HepG2 (cell line): ENCODE results near the gene MEG3. TPM values are rescaled to one million over a fixed set of nuclear protein-coding genes. Genes with fewer than 3 reads are reported as not detected.

Source experiments
- ATAC-seq: fragments of 200-7000 bp; cut with Tn5 transposase; 3 replicates; pipeline ENCODE4 v1.9.1; 2020; ENCODE audit warnings: mild to moderate bottlenecking, moderate library complexity
- BruUV-seq: library from RNA; stranded (reverse); fragments of 400-500 nt; replicated peaks from 2 replicates; lab custom pipeline; 2021; lab: Mats Ljungman, UMichigan
- CTCF ChIA-PET: fragments of 300-600 bp; formaldehyde crosslinking; extraction: SDS; loops from one replicate; lab custom pipeline; 2021; ENCODE audit warnings: low total read pairs, inconsistent platforms, low intra/inter-chr PET ratio; lab: Yijun Ruan, JAX
- POLR2A ChIA-PET: fragments of 350-600 bp; sonication (Branson Sonifier 250); formaldehyde crosslinking; loops from one replicate; lab custom pipeline; 2020; ENCODE audit warnings: antibody characterized with exemption, inconsistent platforms; lab: Yijun Ruan, JAX
- DNase-seq: peaks from one replicate; pipeline ENCODE4 v3.0.0-alpha.2; 2015; ENCODE audit warnings: low spot score
- FAIRE-seq: peaks from 3 replicates; lab custom pipeline; 2011; peaks lifted over from hg19 to GRCh38; lab: Jason Lieb, UNC
- H2AFZ ChIP-seq: one replicate; pipeline ENCODE4 v1.6.1; 2011; ENCODE audit warnings: low read length, inconsistent platforms
- H3K27ac ChIP-seq: fragments of 300-600 bp; 3 replicates; pipeline ENCODE4 v1.8.0; 2011; ENCODE audit warnings: mixed run types, mild to moderate bottlenecking, mixed read lengths, low read length, inconsistent platforms; ENCODE audit not compliant: insufficient read depth; ENCODE audit errors: extremely low read length
- H3K27me3 ChIP-seq, 2 experiments: fragments of 200-600 bp in 1 of 2; 2 replicates in 1 of 2; 3 replicates in 1 of 2; pipeline versions ENCODE4 v1.6.0 to v1.8.0; 2011; ENCODE audit warnings: low read length in 2 of 2, mild to moderate bottlenecking in 2 of 2, moderate library complexity in 2 of 2, inconsistent platforms in 1 of 2; ENCODE audit not compliant: insufficient read depth in 2 of 2, control insufficient read depth in 1 of 2
- H3K36me3 ChIP-seq, 2 experiments: fragments of 200-600 bp in 1 of 2; replicated peaks in 1 of 2; 2 replicates in 1 of 2; 3 replicates in 1 of 2; pipeline versions ENCODE4 v1.5.1 to v1.8.0; 2011; ENCODE audit warnings: low read length in 2 of 2, inconsistent platforms in 1 of 2; ENCODE audit not compliant: insufficient read depth in 2 of 2, control insufficient read depth in 1 of 2
- H3K4me1 ChIP-seq: 2 replicates; pipeline ENCODE4 v1.5.1; 2012; ENCODE audit warnings: low read length, inconsistent platforms; ENCODE audit not compliant: insufficient read depth
- H3K4me2 ChIP-seq: 2 replicates; pipeline ENCODE4 v1.6.0; 2011; ENCODE audit warnings: low read depth, low read length, inconsistent platforms
- H3K4me3 ChIP-seq, 3 experiments: fragments of 200-600 bp in 1 of 3; sonication (generic), shearing (Covaris generic) in 1 of 3; replicated peaks in 1 of 3; 2 replicates each; pipeline ENCODE4 v1.5.1; 2011 to 2016; ENCODE audit warnings: low read length in 3 of 3, inconsistent platforms in 2 of 3, low read depth in 2 of 3, mild to moderate bottlenecking in 2 of 3, control low read depth in 1 of 3, mixed read lengths in 1 of 3; ENCODE audit not compliant: insufficient read depth in 1 of 3
- H3K79me2 ChIP-seq: one replicate; pipeline ENCODE4 v1.6.1; 2011; ENCODE audit warnings: low read length, inconsistent platforms; ENCODE audit not compliant: insufficient read depth
- H3K9ac ChIP-seq: 2 replicates; pipeline ENCODE4 v1.6.0; 2011; ENCODE audit warnings: mild to moderate bottlenecking, low read depth, low read length, inconsistent platforms; ENCODE audit not compliant: insufficient read depth
- H3K9me3 ChIP-seq: 2 replicates; pipeline ENCODE4 v1.5.1; 2012; ENCODE audit warnings: mild to moderate bottlenecking, low read length
- H4K20me1 ChIP-seq: 2 replicates; pipeline ENCODE4 v1.6.0; 2011; ENCODE audit warnings: inconsistent platforms, mild to moderate bottlenecking, low read length, moderate library complexity; ENCODE audit not compliant: insufficient read depth
- BCL6 ChIP-seq: IDR thresholded peaks from 2 replicates; pipeline ENCODE4 v1.6.1; 2016; ENCODE audit warnings: missing genetic modification reagents, missing compliant biosample characterization
- BCLAF1 ChIP-seq: fragments of 450-650 bp; IDR thresholded peaks from 2 replicates; pipeline ENCODE4 v1.6.1; 2017; ENCODE audit warnings: mild to moderate bottlenecking
- ETV6 ChIP-seq: sonication (generic); formaldehyde crosslinking; conservative IDR thresholded peaks from 2 replicates; pipeline ENCODE4 v1.4.0; 2020; ENCODE audit warnings: missing genetic modification reagents
- FOSL2 ChIP-seq: sonication (generic); formaldehyde crosslinking; IDR thresholded peaks from 2 replicates; pipeline ENCODE4 v1.4.0; 2020; ENCODE audit warnings: missing genetic modification reagents
- GTF3A ChIP-seq: sonication (generic); formaldehyde crosslinking; conservative IDR thresholded peaks from 2 replicates; pipeline ENCODE4 v1.4.0; 2020; ENCODE audit warnings: mild to moderate bottlenecking, missing genetic modification reagents
- IKZF1 ChIP-seq: fragments of 450-650 bp; IDR thresholded peaks from 2 replicates; pipeline ENCODE4 v1.7.1; 2016
- ZNF280D ChIP-seq: sonication (generic); formaldehyde crosslinking; IDR thresholded peaks from 2 replicates; pipeline ENCODE4 v1.5.1; 2020; ENCODE audit warnings: mild to moderate bottlenecking, missing genetic modification reagents
- ZNF781 ChIP-seq: sonication (generic); formaldehyde crosslinking; IDR thresholded peaks from 2 replicates; pipeline ENCODE4 v1.5.1; 2020; ENCODE audit warnings: borderline replicate concordance, mild to moderate bottlenecking, missing genetic modification reagents; ENCODE audit errors: not compliant biosample characterization
- ZNF790 ChIP-seq: sonication (generic); formaldehyde crosslinking; IDR thresholded peaks from 2 replicates; pipeline ENCODE4 v1.8.0; 2022; ENCODE audit warnings: missing genetic modification reagents, mild to moderate bottlenecking, borderline replicate concordance
- WGBS: methylation state at CpG from one replicate; pipeline ENCODE4 v1.1.6; 2017; ENCODE audit warnings: low lambda C conversion rate; 5-methylcytosine and 5-hydroxymethylcytosine counted together
- in situ Hi-C: cut with HindIII; loops from 2 replicates; pipeline ENCODE4 v1.10.0; 2017; ENCODE audit warnings: low pct_unique_long_range_greater_than_20kb; ENCODE audit not compliant: extremely low pct_ligation_motif_present
- intact Hi-C: fragments of 100-400 bp; cut with micrococcal nuclease; formaldehyde crosslinking; loops from one replicate; pipeline ENCODE4 v1.10.0; 2022; ENCODE audit not compliant: unreplicated experiment
- polyA plus RNA-seq, 8 experiments: library from polyadenylated mRNA; depleted of rRNA in 3 of 8; stranded (reverse) in 7 of 8; unstranded in 1 of 8; fragments of >200 nt; fragmentation: Illumina TruSeq in 4 of 8; extraction: Trizol in 4 of 8; gene quantifications; 2 replicates each; pipeline versions ENCODE4 v1.2.1 to v1.2.3, GENCODE V29; 2011 to 2016; ENCODE audit warnings: low read depth in 4 of 8, missing spikeins in 1 of 8, mixed read lengths in 1 of 8; ENCODE audit not compliant: insufficient read depth in 1 of 8
- total RNA-seq, 5 experiments: library from RNA; depleted of rRNA; stranded (reverse); fragments of >200 nt; fragmentation: Illumina TruSeq; extraction: Trizol; gene quantifications; 2 replicates each; pipeline ENCODE4 v1.2.3, GENCODE V29; 2016; ENCODE audit warnings: low read depth in 1 of 5
- TF ChIP-seq, protein P1 (sequence below): sonication (generic); formaldehyde crosslinking; IDR thresholded peaks from 2 replicates; pipeline ENCODE4 v1.8.0; 2022; ENCODE audit warnings: low read depth, missing genetic modification reagents

Gene MEG3
- total and polyA plus RNA-seq, 2 of the 13 experiments (the other 11 are each of a cell fraction or from before 2014, with no cell fraction given), result 0.17 TPM; not detected in 1

DNA sequence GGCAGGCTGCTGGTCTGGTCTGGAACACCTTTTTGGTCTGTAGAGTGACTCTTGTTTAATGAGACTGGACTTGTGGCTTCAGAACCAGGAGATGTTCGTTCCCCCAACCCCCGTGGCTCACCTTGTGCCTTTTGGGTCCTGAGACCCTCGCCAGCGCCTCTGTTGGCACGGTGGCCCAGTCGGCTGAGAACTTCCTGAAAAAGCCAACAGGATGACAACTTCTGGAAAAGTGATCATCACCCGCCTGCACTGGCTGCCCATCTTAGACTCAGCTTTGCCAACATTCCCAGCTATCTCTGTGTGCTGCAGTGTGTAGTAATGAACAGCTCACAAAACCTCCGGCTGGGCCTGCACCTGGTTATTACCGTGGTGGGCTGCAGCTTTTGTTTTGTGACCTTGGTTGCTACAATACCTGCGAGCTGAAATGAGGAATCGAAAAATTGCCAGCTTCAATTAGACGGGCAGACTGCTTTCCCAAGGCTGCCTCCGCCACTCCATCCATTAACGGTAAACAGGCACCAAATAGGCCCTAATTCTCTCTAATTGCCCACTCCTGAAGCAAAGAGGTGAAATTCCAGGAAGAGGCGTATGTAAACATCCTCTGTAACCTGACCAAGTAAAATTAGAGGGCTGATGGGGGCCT is 16.0 kb downstream of the MEG3 start (continued):
- TF ChIP-seq BCLAF1, result no peak
- no peak for TF ChIP-seq ZNF280D (CRISPR knock-in tag)
- no peak for TF ChIP-seq ETV6 (CRISPR knock-in tag)
- no peak for TF ChIP-seq BCL6

GRCh38 chr14:100842799-100843198 is 16.9 kb downstream of the MEG3 start:
- DNase-seq, result no peak
- Histone ChIP-seq H3K9ac (no peak overlapping the region), H3K4me3 (no peak overlapping the region), H3K4me2 (no peak overlapping the region), H3K79me2 (no peaks in the 10 kb centered on the region), H3K36me3 (no peaks in the 10 kb centered on the region), H3K27ac (no peak overlapping the region), H3K9me3 (no peaks in the 10 kb centered on the region), H2AFZ (no peak overlapping the region), H4K20me1 (no peaks in the 10 kb centered on the region), H3K4me1 (peaks cover 83% of the 10 kb centered on the region), H3K27me3 (no peaks in the 10 kb centered on the region)
- 78% methylated on average over 8 of the region's 8 CpGs for WGBS
- BruUV-seq, result no TSS peak
- in situ Hi-C loops (no loop called here), intact Hi-C loops (no loop called here)
- no peak for ATAC-seq
- ChIA-PET POLR2A (interaction anchor here (0.8 to 1.9 kb wide), 3 partner anchors 20 to 27 kb away, joined by 3 to 5 read pairs (median 4); no protein-coding TSS in a partner anchor), CTCF (no interaction called here)
- no peak for TF ChIP-seq GTF3A (CRISPR knock-in tag)
- no peak for TF ChIP-seq ZNF781 (CRISPR knock-in tag)
- TF ChIP-seq IKZF1, result no peak
- 0 out of 2 replicates have a peak, but pooled peaks have one; percentile 25 for TF ChIP-seq FOSL2 (CRISPR knock-in tag)
- no peak for TF ChIP-seq ZNF790 (CRISPR knock-in tag)
- TF ChIP-seq, protein P1, sequence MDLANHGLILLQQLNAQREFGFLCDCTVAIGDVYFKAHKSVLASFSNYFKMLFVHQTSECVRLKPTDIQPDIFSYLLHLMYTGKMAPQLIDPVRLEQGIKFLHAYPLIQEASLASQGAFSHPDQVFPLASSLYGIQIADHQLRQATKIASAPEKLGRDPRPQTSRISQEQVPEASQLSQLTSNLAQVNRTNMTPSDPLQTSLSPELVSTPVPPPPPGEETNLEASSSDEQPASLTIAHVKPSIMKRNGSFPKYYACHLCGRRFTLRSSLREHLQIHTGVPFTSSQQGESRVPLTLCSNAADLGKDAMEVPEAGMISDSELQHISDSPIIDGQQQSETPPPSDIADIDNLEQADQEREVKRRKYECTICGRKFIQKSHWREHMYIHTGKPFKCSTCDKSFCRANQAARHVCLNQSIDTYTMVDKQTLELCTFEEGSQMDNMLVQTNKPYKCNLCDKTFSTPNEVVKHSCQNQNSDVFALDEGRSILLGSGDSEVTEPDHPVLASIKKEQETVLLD (CRISPR knock-in tag), result no peak
- no peak for FAIRE-seq
